LNCAP (cell line): ENCODE measurements around the gene FAM219A.

Source experiments
- CTCF ChIP-seq: fragments of 450-650 bp; IDR thresholded peaks from 2 replicates; pipeline ENCODE4 v1.5.1; 2017; ENCODE audit warnings: mild to moderate bottlenecking

Gene FAM219A

DNA sequence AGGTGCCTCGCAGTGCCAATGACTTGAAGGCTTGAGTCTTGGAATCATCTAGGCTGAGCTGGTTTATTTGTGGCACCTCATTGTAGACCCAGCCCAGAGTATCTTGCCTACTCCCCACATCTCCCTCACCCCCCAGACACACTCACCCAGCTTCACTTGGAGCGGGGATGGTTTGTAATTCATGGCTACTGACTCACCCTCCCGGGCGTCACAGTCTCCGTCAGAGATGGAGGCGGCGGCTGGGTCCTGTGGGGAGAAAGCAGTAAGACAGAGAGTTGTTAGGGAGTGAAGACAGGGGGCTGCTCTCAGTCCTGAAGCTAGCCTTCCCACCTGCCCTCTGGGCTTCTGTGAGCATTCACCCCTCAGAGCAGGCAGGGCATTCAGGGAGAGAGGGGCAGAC lies 52.7 kb downstream of the FAM219A start:
- TF ChIP-seq CTCF: no peak

DNA sequence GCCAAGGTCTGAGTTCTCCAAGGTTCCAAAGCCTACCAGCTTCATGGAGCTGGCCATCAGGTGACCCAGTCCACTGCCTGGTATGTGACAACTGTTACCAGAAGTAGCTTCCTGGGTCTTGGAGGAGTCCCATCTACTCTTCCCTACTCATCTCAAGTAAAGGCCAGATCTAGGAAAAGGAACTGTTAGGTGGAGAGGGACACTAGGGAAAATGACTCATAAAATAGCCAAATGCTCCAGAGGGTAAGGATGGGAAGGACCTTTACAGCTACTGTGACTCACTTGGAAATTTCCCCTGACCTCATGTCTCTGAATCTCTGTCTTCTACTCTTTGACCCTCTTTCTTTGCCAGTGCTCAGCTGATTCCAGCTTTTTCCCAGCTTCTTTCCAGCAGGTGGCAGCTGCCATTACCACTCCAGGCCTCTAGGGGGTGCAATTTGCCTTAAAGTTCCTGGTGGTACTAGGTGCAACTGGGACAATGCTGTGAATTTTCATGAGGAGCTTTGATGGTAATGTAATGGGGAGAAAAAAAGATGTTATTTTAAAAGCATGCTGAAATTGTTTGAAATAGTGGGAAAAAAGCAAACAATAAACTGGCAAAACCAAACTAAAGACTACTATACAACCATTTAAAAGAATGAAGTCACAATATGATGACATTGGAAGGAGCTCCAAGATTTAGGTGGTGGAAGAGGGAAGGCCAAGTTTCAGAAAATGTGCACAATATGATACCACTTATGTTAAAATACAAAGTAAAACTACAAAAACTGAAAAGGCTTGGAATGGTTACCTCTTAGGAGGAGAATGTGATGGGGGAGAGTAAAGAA lies 54.6 kb downstream of the FAM219A start:
- peak; percentile 98 for TF ChIP-seq CTCF

GRCh38 chr9:34400686-34401602 lies 57.4 kb downstream of the FAM219A start:
- TF ChIP-seq CTCF: no peak

DNA sequence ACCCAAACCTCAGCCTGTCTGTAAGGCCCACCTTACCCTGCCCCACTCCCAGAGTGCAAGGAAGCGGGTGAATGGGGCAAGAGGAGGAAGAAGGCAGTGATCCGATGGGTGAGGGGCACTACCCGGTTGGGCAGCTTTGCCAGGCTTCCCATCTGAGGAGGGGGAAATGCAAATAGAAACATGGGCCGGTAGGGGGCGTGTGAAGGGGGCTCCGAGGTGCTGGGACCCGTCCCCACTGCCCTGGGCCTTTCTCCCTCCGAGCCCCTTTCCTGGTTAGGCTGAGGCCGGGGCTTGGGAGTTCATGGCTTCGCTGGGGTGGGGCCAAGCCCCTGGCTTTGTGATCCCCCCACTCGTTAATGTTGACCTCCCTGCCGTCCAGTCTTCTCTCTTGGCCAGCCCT lies 58.1 kb downstream of the FAM219A start:
- no peak for TF ChIP-seq CTCF

GRCh38 chr9:34399729-34400128 lies 58.6 kb downstream of the FAM219A start:
- TF ChIP-seq CTCF: no peak

GRCh38 chr9:34398875-34399274 lies 59.5 kb downstream of the FAM219A start:
- no peak for TF ChIP-seq CTCF

- TF ChIP-seq CTCF: no peak
Observed at GRCh38 chr9:34396276-34397214, 61.8 kb downstream of the FAM219A start.
